Measurements from ENCODE around the gene CCDC136.

The CCDC136 gene

GRCh38 chr7:128862571-128863432, 71.0 kb downstream of the CCDC136 start, which contains the start of gene ATP6V1F:
Gene ATP6V1F (plus strand): TSS chr7:128862856. CDS start chr7:128862905, 49 bp downstream.
- peak; percentile 95 for DNase-seq (ENCODE audit: low read depth)

- DNase-seq (ENCODE audit: low read depth), result no peak
These were observed 71.7 kb downstream of the CCDC136 start for GRCh38 chr7:128863433-128863989.

DNA sequence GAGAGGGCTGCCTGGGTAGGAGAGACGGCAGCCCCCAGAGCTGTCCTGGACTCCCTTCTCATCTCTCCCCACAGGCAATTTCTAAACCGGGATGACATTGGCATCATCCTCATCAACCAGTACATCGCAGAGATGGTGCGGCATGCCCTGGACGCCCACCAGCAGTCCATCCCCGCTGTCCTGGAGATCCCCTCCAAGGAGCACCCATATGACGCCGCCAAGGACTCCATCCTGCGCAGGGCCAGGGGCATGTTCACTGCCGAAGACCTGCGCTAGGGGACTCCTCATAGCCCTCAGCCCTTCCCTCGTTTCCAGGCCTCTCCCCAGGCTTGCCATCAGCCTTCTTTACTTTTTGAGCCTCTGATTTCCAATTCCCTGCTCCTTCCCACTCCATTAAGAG, 73.5 kb downstream of the CCDC136 start:
- DNase-seq (ENCODE audit: low read depth), result no peak

DNA sequence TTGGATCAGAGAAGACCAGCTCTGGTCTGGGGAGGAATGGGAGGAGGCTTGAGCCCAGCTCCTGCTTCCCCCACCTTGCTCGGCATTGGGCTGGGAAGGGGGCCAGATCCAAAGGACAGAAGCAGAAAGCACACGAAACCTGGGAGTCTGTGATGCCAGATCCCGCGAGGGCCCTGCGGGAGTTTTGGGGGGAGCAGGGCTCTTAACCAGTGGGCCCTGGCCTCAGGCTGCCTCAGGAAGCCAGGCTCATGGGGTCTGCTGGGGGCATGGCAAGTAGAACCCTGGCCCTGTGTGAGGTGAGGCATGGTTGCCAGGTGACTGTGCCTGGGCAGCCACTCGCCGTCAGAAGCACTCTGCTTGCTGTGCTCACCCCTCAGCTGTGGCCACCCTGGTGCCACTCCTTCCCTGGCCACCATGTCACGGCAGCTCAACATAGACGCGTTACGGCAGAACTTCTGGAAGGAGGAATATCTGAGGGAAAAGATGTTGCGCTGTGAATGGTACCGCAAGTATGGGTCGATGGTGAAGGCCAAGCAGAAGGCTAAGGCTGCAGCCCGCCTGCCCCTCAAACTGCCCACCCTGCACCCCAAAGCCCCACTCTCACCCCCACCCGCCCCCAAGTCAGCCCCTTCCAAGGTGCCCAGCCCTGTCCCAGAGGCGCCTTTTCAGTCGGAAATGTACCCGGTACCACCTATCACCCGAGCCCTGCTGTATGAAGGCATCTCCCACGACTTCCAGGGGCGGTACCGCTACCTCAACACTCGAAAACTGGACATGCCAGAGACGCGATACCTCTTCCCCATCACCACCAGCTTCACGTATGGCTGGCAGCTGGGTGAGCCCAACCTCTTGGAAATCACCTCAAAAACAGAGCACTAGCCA, 74.5 kb downstream of the CCDC136 start:
- DNase-seq (ENCODE audit: low read depth), result no peak

DNA sequence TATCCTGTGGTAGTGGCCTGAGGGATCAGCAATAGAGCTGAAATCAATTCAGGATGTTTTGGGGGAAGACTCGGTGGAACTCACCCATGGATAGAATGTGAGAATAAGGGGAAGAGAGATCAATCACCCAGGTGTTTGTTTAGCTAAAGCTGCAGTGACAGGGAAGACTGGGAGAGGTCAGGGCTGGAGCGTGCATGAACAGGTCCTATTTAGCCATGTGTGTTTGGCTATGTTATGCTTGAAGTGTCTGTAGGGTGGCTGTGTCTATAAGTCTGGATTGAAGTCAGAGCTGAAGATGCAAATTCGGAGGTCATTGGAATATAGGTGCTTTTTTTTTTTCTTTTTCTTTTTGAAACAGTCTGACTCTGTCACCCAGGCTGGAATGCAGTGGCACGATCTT, 75.5 kb downstream of the CCDC136 start:
- DNase-seq (ENCODE audit: low read depth), result no peak

DNA sequence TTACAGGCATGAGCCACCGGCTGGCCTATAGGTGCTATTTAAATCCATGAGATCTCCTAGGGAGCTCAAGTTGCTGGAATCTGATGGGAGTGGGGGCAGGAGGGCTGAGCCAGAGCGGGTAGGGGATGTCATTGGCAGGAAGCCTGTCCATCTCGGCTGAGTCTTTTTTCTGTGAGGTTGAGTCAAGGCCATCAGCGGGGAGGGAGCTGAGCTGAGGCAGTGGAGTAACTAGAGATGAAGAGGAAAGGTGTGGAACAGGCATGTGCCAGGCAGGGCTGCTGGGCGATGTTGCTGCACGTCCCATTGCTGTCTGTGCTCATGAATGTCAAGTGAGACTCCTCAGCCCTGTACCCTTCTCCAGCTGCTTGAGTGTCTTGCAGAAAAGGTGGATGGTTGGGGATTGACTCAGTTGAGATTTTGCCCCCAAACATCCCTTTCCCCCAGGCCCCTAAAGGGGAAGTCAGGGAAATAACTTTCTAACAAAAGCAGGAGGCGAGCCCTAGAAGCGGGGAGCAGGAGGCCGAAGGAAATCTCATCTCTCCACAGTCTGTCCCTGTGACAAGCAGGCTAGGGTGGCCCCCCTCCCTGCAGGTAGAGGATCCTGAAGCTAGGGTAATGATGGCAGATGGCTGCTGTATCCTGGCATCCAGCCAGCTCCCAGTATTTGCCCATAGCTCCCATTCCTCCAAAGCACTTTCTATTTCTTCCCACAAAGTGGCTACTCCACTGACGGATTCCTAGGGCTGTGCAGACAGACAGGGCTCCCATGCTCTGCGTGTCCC, 76.3 kb downstream of the CCDC136 start:
- DNase-seq (ENCODE audit: low read depth), result no peak

DNA sequence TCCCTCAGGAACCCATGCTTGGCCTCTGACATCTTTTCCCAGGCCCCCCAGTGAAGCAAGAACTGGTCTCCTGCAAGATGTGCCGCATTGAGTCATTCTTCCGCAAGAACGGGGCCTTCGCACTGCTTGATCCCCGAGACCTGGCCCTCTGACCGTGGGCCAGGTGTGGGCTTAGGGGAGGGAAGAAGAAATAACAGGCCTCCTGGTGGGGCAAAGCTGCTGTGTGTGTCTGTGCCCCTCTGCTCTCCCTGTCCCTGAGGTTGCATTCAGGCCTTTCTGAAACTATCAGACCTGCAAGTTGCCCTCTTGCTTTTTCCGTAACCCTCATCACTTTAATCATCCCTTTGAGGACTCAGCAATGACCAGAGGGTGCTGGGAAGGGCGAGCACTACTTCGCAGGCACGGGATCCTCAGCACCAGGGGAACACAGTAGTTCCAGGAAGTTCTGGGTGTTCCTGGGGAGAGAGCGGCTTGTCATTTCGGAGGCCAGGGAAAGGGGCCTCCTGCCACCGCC, 76.9 kb downstream of the CCDC136 start:
- DNase-seq (ENCODE audit: low read depth), result no peak

DNA sequence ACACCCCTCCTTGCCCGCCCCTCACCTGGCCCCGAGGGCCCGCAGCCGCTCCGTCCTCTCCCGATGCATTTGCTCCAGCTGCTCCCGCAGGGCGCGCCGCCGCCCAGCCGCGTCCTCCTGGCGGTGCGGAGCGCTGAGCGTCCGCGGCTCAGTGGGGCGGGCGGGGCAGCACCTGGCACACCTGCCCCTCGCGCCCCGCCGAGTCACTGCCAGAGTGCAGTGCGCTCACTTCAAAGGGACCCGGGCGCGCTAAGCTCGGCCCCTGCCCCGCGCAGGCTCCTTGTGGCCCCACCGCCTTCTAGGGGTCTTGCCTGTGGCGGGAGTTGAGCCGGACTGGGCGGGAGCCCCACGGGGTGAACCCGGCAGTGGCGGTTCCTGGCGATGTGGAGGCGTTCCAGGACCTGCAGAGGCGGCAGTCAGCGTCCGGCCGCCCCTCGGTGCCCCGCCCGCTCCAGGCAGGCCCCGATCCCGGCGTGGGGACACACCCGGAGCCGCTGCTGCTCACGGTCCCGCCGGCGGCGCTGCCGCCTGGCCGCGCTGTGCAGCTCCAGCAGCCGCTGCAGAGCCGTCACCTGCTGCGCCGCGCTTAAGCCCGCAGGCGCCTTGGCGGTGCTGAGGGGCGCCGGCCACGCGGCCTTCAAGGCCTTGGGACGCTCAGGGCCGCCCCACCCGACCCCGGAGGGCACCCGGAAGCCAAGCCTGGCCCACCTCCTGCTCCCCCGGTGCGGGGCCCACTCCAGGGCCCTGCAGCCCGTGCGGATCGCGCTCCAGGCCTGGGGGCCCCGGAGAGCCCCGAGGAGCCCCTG, 77.6 kb downstream of the CCDC136 start:
- no peak for DNase-seq (ENCODE audit: low read depth)

- no peak for DNase-seq (ENCODE audit: low read depth)
These were observed 78.1 kb downstream of the CCDC136 start for GRCh38 chr7:128869944-128870285.

DNA sequence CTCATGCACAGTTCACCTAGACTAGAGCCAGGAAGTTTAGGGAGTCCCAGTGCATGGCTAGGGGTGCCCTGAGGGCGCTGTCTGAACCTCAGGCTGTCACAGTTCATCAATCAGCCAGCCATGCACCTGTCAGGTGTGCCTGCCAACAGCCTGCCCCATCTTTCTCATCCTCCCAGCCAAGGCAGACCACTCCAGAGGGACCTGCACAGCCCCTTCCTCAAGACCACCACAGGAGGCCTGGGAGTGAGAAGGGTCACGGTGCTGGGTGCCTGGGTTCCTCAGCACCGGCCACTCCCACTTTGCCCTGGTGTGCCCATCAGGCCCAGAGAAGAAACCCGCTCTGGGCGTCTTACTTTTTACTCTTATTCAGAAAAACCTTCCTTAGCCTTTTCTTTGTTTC, 79.3 kb downstream of the CCDC136 start:
- DNase-seq (ENCODE audit: low read depth), result no peak
